ENCODE results near the gene AUTS2.

AUTS2 gene

DNA sequence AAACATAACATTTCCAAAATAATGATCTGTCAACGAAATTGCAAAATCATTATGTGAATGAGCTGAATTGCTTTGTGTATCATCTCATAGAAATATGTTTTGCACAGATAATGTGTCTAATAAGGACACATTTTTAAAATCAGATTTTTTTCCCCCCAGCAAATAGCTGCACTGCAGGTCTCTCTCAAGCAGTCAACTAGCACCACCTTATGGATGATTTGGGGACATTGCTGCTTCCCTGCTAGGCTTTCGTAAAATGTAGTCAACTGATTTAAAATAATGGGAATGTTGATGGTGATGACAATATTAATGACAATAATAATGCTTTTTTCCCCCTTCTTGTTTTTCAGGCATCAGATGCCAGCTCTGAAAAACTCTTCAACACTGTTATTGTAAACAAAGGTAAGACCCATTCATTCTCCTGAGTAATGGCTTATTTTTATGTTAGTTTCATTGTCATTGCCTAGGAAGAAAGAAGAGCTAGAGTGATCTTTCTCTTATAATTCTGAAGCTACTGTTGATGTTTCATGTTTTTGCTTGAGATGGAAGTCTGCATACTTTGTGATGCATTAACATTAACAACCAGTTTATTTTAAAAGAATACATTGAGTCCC, 1100.1 kb downstream of the AUTS2 start:
- no peaks in the 10 kb centered on the region for H3K79me2 ChIP-seq (ENCODE audit: insufficient read depth, low read length)

DNA sequence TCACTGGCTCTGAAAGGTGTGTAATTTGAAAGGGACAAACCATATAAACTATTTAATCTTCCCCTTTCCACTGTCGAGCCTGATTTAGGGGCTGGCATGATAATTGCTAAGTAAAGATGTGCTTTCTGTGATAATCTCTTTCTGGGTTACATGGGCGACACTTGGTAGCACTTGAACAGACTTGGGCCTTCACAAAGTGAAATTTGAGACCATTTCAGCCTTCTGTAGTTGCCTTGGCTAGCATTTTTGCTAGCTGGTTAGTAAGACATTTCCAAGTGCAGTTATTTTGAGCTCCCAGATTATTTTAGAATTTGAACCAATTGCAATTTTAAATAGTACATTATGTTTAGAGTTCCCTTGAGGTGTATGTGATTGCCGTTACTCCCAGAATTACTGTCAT, 1101.0 kb downstream of the AUTS2 start:
- Histone ChIP-seq H3K4me2 (ENCODE audit: low read length) (no peak overlapping the region), H3K27me3 (ENCODE audit: insufficient read depth, low read length) (no peaks in the 10 kb centered on the region), H3K4me1 (ENCODE audit: insufficient read depth, low read length, severe bottlenecking) (peaks cover 31% of the 10 kb centered on the region), H3F3A (ENCODE audit: insufficient read depth, low read length) (peaks cover 4% of the 10 kb centered on the region; the same call in 1 of the 2 replicates), H3K9me2 (ENCODE audit: low read depth, low read length) (no peaks in the 10 kb centered on the region), H3K27ac (ENCODE audit: low read depth, low read length, poor library complexity, severe bottlenecking) (no peak overlapping the region), H2AFZ (ENCODE audit: low read length) (no peak overlapping the region), H3K79me2 (ENCODE audit: insufficient read depth, low read length) (no peaks in the 10 kb centered on the region), H3K4me3 (ENCODE audit: low read depth, low read length, poor library complexity, severe bottlenecking) (no peak overlapping the region), H4K20me1 (ENCODE audit: insufficient read depth, low read length) (no peaks in the 10 kb centered on the region), H3K9me3 (ENCODE audit: low read length) (no peaks in the 10 kb centered on the region), H3K36me3 (ENCODE audit: insufficient read depth, low read length) (peaks cover 33% of the 10 kb centered on the region; the same call in 1 of the 2 replicates), H3K9ac (ENCODE audit: low read length) (no peak overlapping the region)
- TF ChIP-seq EZH2 (IDR thresholded peaks at IDR 0.05; ENCODE audit: borderline replicate concordance, low read length), result no peak
- TF ChIP-seq, protein P1, sequence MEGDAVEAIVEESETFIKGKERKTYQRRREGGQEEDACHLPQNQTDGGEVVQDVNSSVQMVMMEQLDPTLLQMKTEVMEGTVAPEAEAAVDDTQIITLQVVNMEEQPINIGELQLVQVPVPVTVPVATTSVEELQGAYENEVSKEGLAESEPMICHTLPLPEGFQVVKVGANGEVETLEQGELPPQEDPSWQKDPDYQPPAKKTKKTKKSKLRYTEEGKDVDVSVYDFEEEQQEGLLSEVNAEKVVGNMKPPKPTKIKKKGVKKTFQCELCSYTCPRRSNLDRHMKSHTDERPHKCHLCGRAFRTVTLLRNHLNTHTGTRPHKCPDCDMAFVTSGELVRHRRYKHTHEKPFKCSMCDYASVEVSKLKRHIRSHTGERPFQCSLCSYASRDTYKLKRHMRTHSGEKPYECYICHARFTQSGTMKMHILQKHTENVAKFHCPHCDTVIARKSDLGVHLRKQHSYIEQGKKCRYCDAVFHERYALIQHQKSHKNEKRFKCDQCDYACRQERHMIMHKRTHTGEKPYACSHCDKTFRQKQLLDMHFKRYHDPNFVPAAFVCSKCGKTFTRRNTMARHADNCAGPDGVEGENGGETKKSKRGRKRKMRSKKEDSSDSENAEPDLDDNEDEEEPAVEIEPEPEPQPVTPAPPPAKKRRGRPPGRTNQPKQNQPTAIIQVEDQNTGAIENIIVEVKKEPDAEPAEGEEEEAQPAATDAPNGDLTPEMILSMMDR (IDR thresholded peaks at IDR 0.05; ENCODE audit: low read length), result no peak

More for the DNA sequence above, 1100.1 kb downstream of the AUTS2 start:
- TF ChIP-seq, protein P1 (IDR thresholded peaks at IDR 0.05; ENCODE audit: low read length), result peak; percentile 99
- no peak for TF ChIP-seq EZH2 (IDR thresholded peaks at IDR 0.05; ENCODE audit: borderline replicate concordance, low read length)
- no peaks in the 10 kb centered on the region for H3K9me2 ChIP-seq (ENCODE audit: low read depth, low read length)
- H3K4me3 ChIP-seq (ENCODE audit: low read depth, low read length, poor library complexity, severe bottlenecking), result no peak overlapping the region
- no peaks in the 10 kb centered on the region for H3K9me3 ChIP-seq (ENCODE audit: low read length)
- H3K4me1 ChIP-seq (ENCODE audit: insufficient read depth, low read length, severe bottlenecking), result peaks cover 35% of the 10 kb centered on the region
- H3K27ac ChIP-seq (ENCODE audit: low read depth, low read length, poor library complexity, severe bottlenecking), result no peak overlapping the region
- peaks cover 29% of the 10 kb centered on the region; the same call in 1 of the 2 replicates for H3K36me3 ChIP-seq (ENCODE audit: insufficient read depth, low read length)
- no peak overlapping the region for H3K9ac ChIP-seq (ENCODE audit: low read length)
- no peaks in the 10 kb centered on the region for H4K20me1 ChIP-seq (ENCODE audit: insufficient read depth, low read length)
- peaks cover 4% of the 10 kb centered on the region; the same call in 1 of the 2 replicates for H3F3A ChIP-seq (ENCODE audit: insufficient read depth, low read length)
- no peak overlapping the region for H2AFZ ChIP-seq (ENCODE audit: low read length)
- H3K4me2 ChIP-seq (ENCODE audit: low read length), result no peak overlapping the region
- H3K27me3 ChIP-seq (ENCODE audit: insufficient read depth, low read length), result no peaks in the 10 kb centered on the region

DNA sequence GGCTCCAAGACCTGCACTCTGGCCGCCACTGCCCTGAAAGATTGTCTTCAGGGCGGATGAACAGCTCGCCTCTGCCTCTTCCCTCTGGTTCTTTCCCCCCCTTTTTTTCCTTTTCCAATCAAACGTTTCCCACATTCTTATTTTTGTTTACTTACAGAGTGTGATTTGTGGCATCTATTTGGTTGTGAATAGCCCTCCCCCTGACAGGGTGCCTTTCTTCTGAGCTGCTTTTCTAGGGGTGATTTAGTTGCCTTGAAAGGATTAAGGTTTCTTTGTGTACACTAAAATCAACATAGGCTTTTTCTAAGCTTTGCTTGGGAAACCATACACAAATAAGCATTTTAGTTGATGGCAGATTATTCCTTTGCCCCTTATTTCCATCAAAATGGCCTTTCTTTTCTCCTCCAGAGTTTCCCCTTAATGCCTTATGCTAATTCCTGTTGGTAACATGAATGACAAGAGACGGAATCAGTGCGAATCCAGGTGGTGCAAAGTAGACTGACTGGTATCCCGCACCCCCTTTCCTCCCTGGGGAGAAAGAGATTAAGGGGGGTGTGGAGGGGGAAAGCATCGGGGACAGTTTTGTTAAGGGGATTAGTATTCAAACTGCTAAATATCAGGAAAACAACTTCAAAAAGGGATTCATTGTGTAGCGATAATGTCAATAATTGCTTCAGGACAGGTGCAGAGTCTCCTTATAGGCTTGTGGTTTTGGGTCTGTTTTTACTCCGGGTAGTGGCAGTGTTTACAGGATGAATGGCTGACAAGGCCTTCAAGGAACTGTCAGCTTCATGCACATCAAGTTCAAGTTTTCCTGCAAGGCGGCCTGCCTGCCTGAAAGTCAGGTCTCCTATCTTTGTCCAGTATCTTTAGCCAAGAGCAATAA, 1102.0 kb downstream of the AUTS2 start:
- H3K79me2 ChIP-seq (ENCODE audit: insufficient read depth, low read length), result no peaks in the 10 kb centered on the region
- H3K4me3 ChIP-seq (ENCODE audit: low read depth, low read length, poor library complexity, severe bottlenecking), result no peak overlapping the region
- H2AFZ ChIP-seq (ENCODE audit: low read length), result no peak overlapping the region
- no peaks in the 10 kb centered on the region for H3K27me3 ChIP-seq (ENCODE audit: insufficient read depth, low read length)
- no peaks in the 10 kb centered on the region for H3K9me2 ChIP-seq (ENCODE audit: low read depth, low read length)
- no peaks in the 10 kb centered on the region for H3K9me3 ChIP-seq (ENCODE audit: low read length)
- no peaks in the 10 kb centered on the region for H4K20me1 ChIP-seq (ENCODE audit: insufficient read depth, low read length)
- no peak overlapping the region for H3K27ac ChIP-seq (ENCODE audit: low read depth, low read length, poor library complexity, severe bottlenecking)
- peaks cover 31% of the 10 kb centered on the region for H3K4me1 ChIP-seq (ENCODE audit: insufficient read depth, low read length, severe bottlenecking)
- no peak for TF ChIP-seq EZH2 (IDR thresholded peaks at IDR 0.05; ENCODE audit: borderline replicate concordance, low read length)
- TF ChIP-seq, protein P1 (IDR thresholded peaks at IDR 0.05; ENCODE audit: low read length), result no peak
- peaks cover 33% of the 10 kb centered on the region; the same call in 1 of the 2 replicates for H3K36me3 ChIP-seq (ENCODE audit: insufficient read depth, low read length)
- H3F3A ChIP-seq (ENCODE audit: insufficient read depth, low read length), result peaks cover 4% of the 10 kb centered on the region; the same call in 1 of the 2 replicates
- H3K4me2 ChIP-seq (ENCODE audit: low read length), result no peak overlapping the region
- H3K9ac ChIP-seq (ENCODE audit: low read length), result no peak overlapping the region

Measured in OCI-LY1 (cell line).